Measurements from ENCODE around the gene UBQLN4. TPM values are rescaled to one million over a fixed set of nuclear protein-coding genes. Genes with fewer than 3 reads are reported as not detected.

Gene UBQLN4
- total RNA-seq, 1 experiment from 2014 or later: 37.3 TPM

DNA sequence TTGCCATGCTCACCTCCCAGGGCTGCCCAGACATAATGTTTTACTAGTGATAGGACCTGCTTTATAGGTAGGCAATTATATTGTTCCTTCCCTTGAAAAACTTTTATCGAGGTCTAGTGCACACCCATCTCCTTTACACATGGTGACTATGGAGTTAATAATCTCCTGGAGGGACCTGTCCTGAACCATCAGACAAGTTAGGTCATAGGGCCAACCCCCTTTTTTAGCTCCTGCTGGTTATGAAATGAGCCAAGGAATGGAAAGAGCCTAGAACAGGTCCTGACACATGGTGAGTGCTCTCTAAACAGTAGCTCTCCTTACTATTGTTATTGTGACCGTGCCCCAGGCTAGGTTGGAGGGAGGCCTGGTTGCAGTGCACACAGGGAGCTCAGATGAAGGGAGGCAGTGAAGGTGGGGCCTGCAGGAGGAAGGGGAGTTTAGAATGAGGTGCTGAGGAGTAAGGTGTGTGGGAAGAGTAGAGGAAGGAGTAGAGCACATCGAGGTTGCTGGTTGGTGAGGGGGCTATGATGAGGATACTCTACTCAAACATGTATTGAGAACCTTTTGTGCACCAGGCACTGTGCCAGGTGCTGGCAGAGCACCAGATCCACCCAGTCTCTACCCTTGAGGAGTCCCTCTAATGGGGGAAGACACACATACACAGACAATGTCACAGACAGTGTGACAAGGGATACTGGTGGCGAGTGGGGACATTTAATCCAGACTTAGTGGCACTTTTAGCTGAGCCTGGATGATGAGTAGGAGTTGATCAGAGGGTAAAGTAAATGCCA is 46.8 kb upstream of the UBQLN4 start:
- POLR2A ChIA-PET: interaction anchor here (0.6 kb wide), 1 partner anchor 17 kb away, joined by 3 read pairs; no protein-coding TSS in a partner anchor
- H3K36me3 Mint-ChIP-seq: no peaks in the 10 kb centered on the region
- ATAC-seq: no peak
- DNase-seq (ENCODE audit: low spot score): no peak
- no peaks in the 10 kb centered on the region for H3K27me3 Mint-ChIP-seq (ENCODE audit: low read depth)
- peaks cover 47% of the 10 kb centered on the region for H3K4me1 Mint-ChIP-seq
- H3K27ac Mint-ChIP-seq: no peak overlapping the region
- no peak overlapping the region for H3K4me3 Mint-ChIP-seq
- CTCF ChIA-PET: interaction anchor here (1.1 to 29.6 kb wide), 8 partner anchors 10 to 125 kb away, joined by 3 to 1176 read pairs (median 3); partner anchors contain the start of gene LMNA
- no peaks in the 10 kb centered on the region for H3K9me3 Mint-ChIP-seq
- TF ChIP-seq, protein P1, sequence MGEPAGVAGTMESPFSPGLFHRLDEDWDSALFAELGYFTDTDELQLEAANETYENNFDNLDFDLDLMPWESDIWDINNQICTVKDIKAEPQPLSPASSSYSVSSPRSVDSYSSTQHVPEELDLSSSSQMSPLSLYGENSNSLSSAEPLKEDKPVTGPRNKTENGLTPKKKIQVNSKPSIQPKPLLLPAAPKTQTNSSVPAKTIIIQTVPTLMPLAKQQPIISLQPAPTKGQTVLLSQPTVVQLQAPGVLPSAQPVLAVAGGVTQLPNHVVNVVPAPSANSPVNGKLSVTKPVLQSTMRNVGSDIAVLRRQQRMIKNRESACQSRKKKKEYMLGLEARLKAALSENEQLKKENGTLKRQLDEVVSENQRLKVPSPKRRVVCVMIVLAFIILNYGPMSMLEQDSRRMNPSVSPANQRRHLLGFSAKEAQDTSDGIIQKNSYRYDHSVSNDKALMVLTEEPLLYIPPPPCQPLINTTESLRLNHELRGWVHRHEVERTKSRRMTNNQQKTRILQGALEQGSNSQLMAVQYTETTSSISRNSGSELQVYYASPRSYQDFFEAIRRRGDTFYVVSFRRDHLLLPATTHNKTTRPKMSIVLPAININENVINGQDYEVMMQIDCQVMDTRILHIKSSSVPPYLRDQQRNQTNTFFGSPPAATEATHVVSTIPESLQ (CRISPR knock-in tag; IDR thresholded peaks at IDR 0.05): no peak
- TF ChIP-seq, protein P2, sequence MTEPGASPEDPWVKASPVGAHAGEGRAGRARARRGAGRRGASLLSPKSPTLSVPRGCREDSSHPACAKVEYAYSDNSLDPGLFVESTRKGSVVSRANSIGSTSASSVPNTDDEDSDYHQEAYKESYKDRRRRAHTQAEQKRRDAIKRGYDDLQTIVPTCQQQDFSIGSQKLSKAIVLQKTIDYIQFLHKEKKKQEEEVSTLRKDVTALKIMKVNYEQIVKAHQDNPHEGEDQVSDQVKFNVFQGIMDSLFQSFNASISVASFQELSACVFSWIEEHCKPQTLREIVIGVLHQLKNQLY (CRISPR knock-in tag; IDR thresholded peaks at IDR 0.05): no peak
- TF ChIP-seq, protein P3, sequence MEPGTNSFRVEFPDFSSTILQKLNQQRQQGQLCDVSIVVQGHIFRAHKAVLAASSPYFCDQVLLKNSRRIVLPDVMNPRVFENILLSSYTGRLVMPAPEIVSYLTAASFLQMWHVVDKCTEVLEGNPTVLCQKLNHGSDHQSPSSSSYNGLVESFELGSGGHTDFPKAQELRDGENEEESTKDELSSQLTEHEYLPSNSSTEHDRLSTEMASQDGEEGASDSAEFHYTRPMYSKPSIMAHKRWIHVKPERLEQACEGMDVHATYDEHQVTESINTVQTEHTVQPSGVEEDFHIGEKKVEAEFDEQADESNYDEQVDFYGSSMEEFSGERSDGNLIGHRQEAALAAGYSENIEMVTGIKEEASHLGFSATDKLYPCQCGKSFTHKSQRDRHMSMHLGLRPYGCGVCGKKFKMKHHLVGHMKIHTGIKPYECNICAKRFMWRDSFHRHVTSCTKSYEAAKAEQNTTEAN (CRISPR knock-in tag; IDR thresholded peaks at IDR 0.05): no peak
- TF ChIP-seq TCF7 (CRISPR knock-in tag; IDR thresholded peaks at IDR 0.05; ENCODE audit: low read depth): no peak
- no peak for TF ChIP-seq EMX1 (CRISPR knock-in tag; IDR thresholded peaks at IDR 0.05)
- TF ChIP-seq, protein P4, sequence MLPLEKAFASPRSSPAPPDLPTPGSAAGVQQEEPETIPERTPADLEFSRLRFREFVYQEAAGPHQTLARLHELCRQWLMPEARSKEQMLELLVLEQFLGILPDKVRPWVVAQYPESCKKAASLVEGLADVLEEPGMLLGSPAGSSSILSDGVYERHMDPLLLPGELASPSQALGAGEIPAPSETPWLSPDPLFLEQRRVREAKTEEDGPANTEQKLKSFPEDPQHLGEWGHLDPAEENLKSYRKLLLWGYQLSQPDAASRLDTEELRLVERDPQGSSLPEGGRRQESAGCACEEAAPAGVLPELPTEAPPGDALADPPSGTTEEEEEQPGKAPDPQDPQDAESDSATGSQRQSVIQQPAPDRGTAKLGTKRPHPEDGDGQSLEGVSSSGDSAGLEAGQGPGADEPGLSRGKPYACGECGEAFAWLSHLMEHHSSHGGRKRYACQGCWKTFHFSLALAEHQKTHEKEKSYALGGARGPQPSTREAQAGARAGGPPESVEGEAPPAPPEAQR (CRISPR knock-in tag; IDR thresholded peaks at IDR 0.05): no peak

DNA sequence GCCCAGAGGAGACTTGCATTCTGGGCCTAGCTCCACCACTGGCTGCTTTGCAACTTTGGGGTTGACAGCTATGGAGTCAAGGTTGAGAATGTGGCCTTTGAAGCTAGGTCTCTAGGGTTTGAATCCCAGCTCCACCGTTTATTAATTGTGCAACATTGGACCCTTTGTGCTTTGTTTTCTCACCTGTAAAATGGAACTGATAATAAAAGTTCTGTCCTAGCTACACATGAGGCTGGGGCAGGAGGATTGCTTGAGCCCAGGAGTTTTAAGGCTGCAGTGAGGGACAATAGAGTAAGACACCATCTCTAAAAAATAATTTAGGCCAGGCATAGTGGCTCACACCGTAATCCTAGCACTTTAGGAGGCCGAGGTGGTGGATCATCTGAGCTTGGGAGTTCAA is 45.7 kb upstream of the UBQLN4 start:
- TF ChIP-seq, protein P5, sequence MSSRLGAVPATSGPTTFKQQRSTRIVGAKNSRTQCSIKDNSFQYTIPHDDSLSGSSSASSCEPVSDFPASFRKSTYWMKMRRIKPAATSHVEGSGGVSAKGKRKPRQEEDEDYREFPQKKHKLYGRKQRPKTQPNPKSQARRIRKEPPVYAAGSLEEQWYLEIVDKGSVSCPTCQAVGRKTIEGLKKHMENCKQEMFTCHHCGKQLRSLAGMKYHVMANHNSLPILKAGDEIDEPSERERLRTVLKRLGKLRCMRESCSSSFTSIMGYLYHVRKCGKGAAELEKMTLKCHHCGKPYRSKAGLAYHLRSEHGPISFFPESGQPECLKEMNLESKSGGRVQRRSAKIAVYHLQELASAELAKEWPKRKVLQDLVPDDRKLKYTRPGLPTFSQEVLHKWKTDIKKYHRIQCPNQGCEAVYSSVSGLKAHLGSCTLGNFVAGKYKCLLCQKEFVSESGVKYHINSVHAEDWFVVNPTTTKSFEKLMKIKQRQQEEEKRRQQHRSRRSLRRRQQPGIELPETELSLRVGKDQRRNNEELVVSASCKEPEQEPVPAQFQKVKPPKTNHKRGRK (CRISPR knock-in tag; IDR thresholded peaks at IDR 0.05; ENCODE audit: borderline replicate concordance): no peak
- TF ChIP-seq NFATC4 (CRISPR knock-in tag; IDR thresholded peaks at IDR 0.05) (no peak), ZBTB21 (CRISPR knock-in tag; IDR thresholded peaks at IDR 0.05; ENCODE audit: borderline replicate concordance) (no peak), IRF2 (CRISPR knock-in tag; IDR thresholded peaks at IDR 0.05; ENCODE audit: borderline replicate concordance, low read depth) (no peak), FOXJ3 (CRISPR knock-in tag; IDR thresholded peaks at IDR 0.05; ENCODE audit: borderline replicate concordance) (no peak), ZNF232 (CRISPR knock-in tag; IDR thresholded peaks at IDR 0.05) (no peak), NFE2L1 (CRISPR knock-in tag; IDR thresholded peaks at IDR 0.05) (no peak), TEAD4 (CRISPR knock-in tag; IDR thresholded peaks at IDR 0.05) (no peak), TCF7 (CRISPR knock-in tag; IDR thresholded peaks at IDR 0.05; ENCODE audit: low read depth) (no peak)
- TF ChIP-seq, protein P6, sequence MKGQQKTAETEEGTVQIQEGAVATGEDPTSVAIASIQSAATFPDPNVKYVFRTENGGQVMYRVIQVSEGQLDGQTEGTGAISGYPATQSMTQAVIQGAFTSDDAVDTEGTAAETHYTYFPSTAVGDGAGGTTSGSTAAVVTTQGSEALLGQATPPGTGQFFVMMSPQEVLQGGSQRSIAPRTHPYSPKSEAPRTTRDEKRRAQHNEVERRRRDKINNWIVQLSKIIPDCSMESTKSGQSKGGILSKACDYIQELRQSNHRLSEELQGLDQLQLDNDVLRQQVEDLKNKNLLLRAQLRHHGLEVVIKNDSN (CRISPR knock-in tag; IDR thresholded peaks at IDR 0.05): no peak
- TF ChIP-seq, protein P1 (CRISPR knock-in tag; IDR thresholded peaks at IDR 0.05): no peak
- TF ChIP-seq, protein P7, sequence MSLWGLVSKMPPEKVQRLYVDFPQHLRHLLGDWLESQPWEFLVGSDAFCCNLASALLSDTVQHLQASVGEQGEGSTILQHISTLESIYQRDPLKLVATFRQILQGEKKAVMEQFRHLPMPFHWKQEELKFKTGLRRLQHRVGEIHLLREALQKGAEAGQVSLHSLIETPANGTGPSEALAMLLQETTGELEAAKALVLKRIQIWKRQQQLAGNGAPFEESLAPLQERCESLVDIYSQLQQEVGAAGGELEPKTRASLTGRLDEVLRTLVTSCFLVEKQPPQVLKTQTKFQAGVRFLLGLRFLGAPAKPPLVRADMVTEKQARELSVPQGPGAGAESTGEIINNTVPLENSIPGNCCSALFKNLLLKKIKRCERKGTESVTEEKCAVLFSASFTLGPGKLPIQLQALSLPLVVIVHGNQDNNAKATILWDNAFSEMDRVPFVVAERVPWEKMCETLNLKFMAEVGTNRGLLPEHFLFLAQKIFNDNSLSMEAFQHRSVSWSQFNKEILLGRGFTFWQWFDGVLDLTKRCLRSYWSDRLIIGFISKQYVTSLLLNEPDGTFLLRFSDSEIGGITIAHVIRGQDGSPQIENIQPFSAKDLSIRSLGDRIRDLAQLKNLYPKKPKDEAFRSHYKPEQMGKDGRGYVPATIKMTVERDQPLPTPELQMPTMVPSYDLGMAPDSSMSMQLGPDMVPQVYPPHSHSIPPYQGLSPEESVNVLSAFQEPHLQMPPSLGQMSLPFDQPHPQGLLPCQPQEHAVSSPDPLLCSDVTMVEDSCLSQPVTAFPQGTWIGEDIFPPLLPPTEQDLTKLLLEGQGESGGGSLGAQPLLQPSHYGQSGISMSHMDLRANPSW (CRISPR knock-in tag; conservative IDR thresholded peaks at IDR 0.05; ENCODE audit: low read depth): no peak
- TF ChIP-seq, protein P8, sequence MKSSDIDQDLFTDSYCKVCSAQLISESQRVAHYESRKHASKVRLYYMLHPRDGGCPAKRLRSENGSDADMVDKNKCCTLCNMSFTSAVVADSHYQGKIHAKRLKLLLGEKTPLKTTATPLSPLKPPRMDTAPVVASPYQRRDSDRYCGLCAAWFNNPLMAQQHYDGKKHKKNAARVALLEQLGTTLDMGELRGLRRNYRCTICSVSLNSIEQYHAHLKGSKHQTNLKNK (CRISPR knock-in tag; IDR thresholded peaks at IDR 0.05): no peak
- POLR2A ChIA-PET: interaction anchor here (0.6 to 1.2 kb wide), 4 partner anchors 10 to 43 kb away, joined by 3 to 5 read pairs (median 3); partner anchors contain the start of gene LMNA
- peaks cover 36% of the 10 kb centered on the region for H3K4me1 Mint-ChIP-seq
- no peak overlapping the region for H3K27ac Mint-ChIP-seq
- H3K9me3 Mint-ChIP-seq: no peaks in the 10 kb centered on the region
- CTCF ChIA-PET: interaction anchor here (0.8 to 29.6 kb wide), 8 partner anchors 9 to 126 kb away, joined by 3 to 1176 read pairs (median 4); partner anchors contain the start of gene LMNA
- H3K36me3 Mint-ChIP-seq: no peaks in the 10 kb centered on the region
- no peaks in the 10 kb centered on the region for H3K27me3 Mint-ChIP-seq (ENCODE audit: low read depth)
- no peak for ATAC-seq
- no peak for DNase-seq (ENCODE audit: low spot score)
- no peak overlapping the region for H3K4me3 Mint-ChIP-seq

Data from WTC11 (cell line).